Activated CD8-positive, alpha-beta memory T cell treated with anti-CD3 and anti-CD28 coated beads for 48 hours (primary cell): ENCODE data around the gene FMNL2.

Experiments used
- DNase-seq, 3 experiments: peaks; one replicate each; pipeline ENCODE4 v3.0.0-alpha.2; 2020; ENCODE audit warnings: low read depth in 2 of 3, low spot score in 2 of 3

Gene FMNL2

GRCh38 chr2:152446213-152446612 is 111.2 kb downstream of the FMNL2 start:
- DNase-seq: no peak

- DNase-seq: no peak
Measured at GRCh38 chr2:152447897-152448296, 112.9 kb downstream of the FMNL2 start.

GRCh38 chr2:152448606-152449005 is 113.6 kb downstream of the FMNL2 start:
- DNase-seq: no peak

- DNase-seq: no peak
Measured at GRCh38 chr2:152449578-152449977, 114.6 kb downstream of the FMNL2 start.

GRCh38 chr2:152450176-152450575 is 115.2 kb downstream of the FMNL2 start:
- no peak for DNase-seq

GRCh38 chr2:152452256-152452973 is 117.4 kb downstream of the FMNL2 start:
- DNase-seq: no peak

- no peak for DNase-seq
Measured at GRCh38 chr2:152453129-152453911, 118.3 kb downstream of the FMNL2 start.

- no peak for DNase-seq
Measured at GRCh38 chr2:152454371-152454770, 119.4 kb downstream of the FMNL2 start.

GRCh38 chr2:152454960-152455359 is 120.0 kb downstream of the FMNL2 start:
- no peak for DNase-seq

GRCh38 chr2:152455738-152456137 is 120.8 kb downstream of the FMNL2 start:
- no peak for DNase-seq

- DNase-seq: no peak
Measured at GRCh38 chr2:152456262-152456661, 121.3 kb downstream of the FMNL2 start.

- no peak for DNase-seq
Measured at GRCh38 chr2:152458441-152458940, 123.5 kb downstream of the FMNL2 start.

- DNase-seq: no peak
Measured at GRCh38 chr2:152459091-152459490, 124.1 kb downstream of the FMNL2 start.

- DNase-seq: no peak
Measured at GRCh38 chr2:152460567-152460966, 125.6 kb downstream of the FMNL2 start.

- no peak for DNase-seq
Measured at GRCh38 chr2:152462120-152462519, 127.1 kb downstream of the FMNL2 start.

GRCh38 chr2:152462779-152463178 is 127.8 kb downstream of the FMNL2 start:
- no peak for DNase-seq

- DNase-seq: no peak
Measured at GRCh38 chr2:152464851-152465470, 130.0 kb downstream of the FMNL2 start.

- no peak for DNase-seq
Measured at GRCh38 chr2:152465541-152465940, 130.6 kb downstream of the FMNL2 start.

GRCh38 chr2:152466041-152466440 is 131.1 kb downstream of the FMNL2 start:
- DNase-seq: no peak

GRCh38 chr2:152466980-152467676 is 132.2 kb downstream of the FMNL2 start:
- DNase-seq: no peak

GRCh38 chr2:152467677-152468410 is 132.9 kb downstream of the FMNL2 start:
- DNase-seq: no peak
